ENCODE results near the gene CNKSR3. TPM values are rescaled to one million over a fixed set of nuclear protein-coding genes. Genes with fewer than 3 reads are reported as not detected.

The CNKSR3 gene
- total RNA-seq, 4 donors from 2014 or later: 8.8 to 12.4 (median 11.2) TPM

Other genes with a start within 250 kb of the CNKSR3 start
- 1 to 10 TPM in 3 of 4 donors, under 1 TPM in 1; 0.42 to 9.0 (median 3.1) TPM for gene IPCEF1, start 153.9 kb downstream of the CNKSR3 start, total RNA-seq
- 10 to 100 TPM; 34.1 to 63.7 (median 41.0) TPM for gene SCAF8, start 222.7 kb upstream of the CNKSR3 start, total RNA-seq

Measured in suprapubic skin (tissue), 4 donors.